PC-9 (cell line): ENCODE data around the gene RXFP1. TPM values are rescaled to one million over a fixed set of nuclear protein-coding genes. Genes with fewer than 3 reads are reported as not detected.

Experiments used
- BruUV-seq: library from RNA; stranded (reverse); fragments of 400-500 nt; replicated peaks from 2 replicates; lab custom pipeline; 2021; lab: Mats Ljungman, UMichigan
- CTCF ChIA-PET: fragments of 300-600 bp; sonication (Branson Sonifier 250); formaldehyde crosslinking; loops from one replicate; lab custom pipeline; 2022; ENCODE audit warnings: antibody characterized with exemption; lab: Charles Lee
- POLR2A ChIA-PET: fragments of 300-600 bp; sonication (Branson Sonifier 250); formaldehyde crosslinking; loops from one replicate; lab custom pipeline; 2022; ENCODE audit warnings: antibody characterized with exemption; ENCODE audit not compliant: unreplicated experiment; lab: Charles Lee
- DNase-seq, 2 experiments: peaks; one replicate each; pipeline versions ENCODE4 v3.0.0 to v3.0.0-alpha.2; 2015 to 2022; ENCODE audit warnings: mixed read lengths in 1 of 2
- H2AFZ ChIP-seq: fragments of 200-600 bp; sonication (generic); 2 replicates; pipeline ENCODE4 v1.8.1; 2017; ENCODE audit warnings: antibody characterized with exemption
- H3F3A ChIP-seq: fragments of 200-600 bp; sonication (generic); 2 replicates; pipeline ENCODE4 v1.8.1; 2017; ENCODE audit warnings: antibody characterized with exemption, mild to moderate bottlenecking, low read depth; ENCODE audit not compliant: insufficient read depth
- H3K27ac ChIP-seq: fragments of 200-600 bp; sonication (generic); 2 replicates; pipeline ENCODE4 v1.6.1; 2016; ENCODE audit warnings: mixed run types
- H3K27me3 ChIP-seq: fragments of 200-600 bp; sonication (generic); 2 replicates; pipeline ENCODE4 v1.6.1; 2016; ENCODE audit warnings: low read depth, mixed run types; ENCODE audit not compliant: insufficient read depth
- H3K36me3 ChIP-seq: fragments of 200-600 bp; sonication (generic); 2 replicates; pipeline ENCODE4 v1.6.1; 2016; ENCODE audit warnings: low read depth, mixed run types
- H3K4me1 ChIP-seq: fragments of 200-600 bp; sonication (generic); replicated peaks from 2 replicates; pipeline ENCODE4 v1.6.1; 2016; ENCODE audit warnings: mixed run types; ENCODE audit not compliant: insufficient read depth
- H3K4me2 ChIP-seq: fragments of 200-600 bp; sonication (generic); 2 replicates; pipeline ENCODE4 v1.6.1; 2017; ENCODE audit warnings: mixed run types
- H3K4me3 ChIP-seq: fragments of 200-600 bp; sonication (generic); 2 replicates; pipeline ENCODE4 v1.6.1; 2016; ENCODE audit warnings: mixed run types
- H3K79me2 ChIP-seq: fragments of 200-600 bp; sonication (generic); 2 replicates; pipeline ENCODE4 v1.6.1; 2017; ENCODE audit warnings: low read depth, mixed run types
- H3K9me2 ChIP-seq: fragments of 200-600 bp; sonication (generic); 2 replicates; pipeline ENCODE4 v1.8.1; 2017; ENCODE audit warnings: mild to moderate bottlenecking; ENCODE audit not compliant: insufficient read depth
- H3K9me3 ChIP-seq: fragments of 200-600 bp; sonication (generic); 2 replicates; pipeline ENCODE4 v1.8.1; 2016; ENCODE audit warnings: low read depth; ENCODE audit not compliant: insufficient read depth
- H4K20me1 ChIP-seq: fragments of 200-600 bp; sonication (generic); 2 replicates; pipeline ENCODE4 v1.8.1; 2017; ENCODE audit not compliant: insufficient read depth
- CTCF ChIP-seq: fragments of 200-600 bp; sonication (generic); conservative IDR thresholded peaks from 2 replicates; pipeline ENCODE4 v1.6.1; 2017; ENCODE audit warnings: mixed run types, antibody characterized with exemption, mild to moderate bottlenecking, moderate library complexity
- EZH2 ChIP-seq: fragments of 200-600 bp; sonication (generic); IDR thresholded peaks from 2 replicates; pipeline ENCODE4 v1.8.0; 2017; ENCODE audit warnings: antibody characterized with exemption, low read depth
- intact Hi-C: fragments of 100-400 bp; cut with micrococcal nuclease; formaldehyde crosslinking; loops from one replicate; pipeline ENCODE4 v1.10.0; 2022; ENCODE audit not compliant: unreplicated experiment
- total RNA-seq: library from RNA; stranded (reverse); gene quantifications from 2 replicates; pipeline ENCODE4 v1.2.3, GENCODE V29; 2021

Gene RXFP1
- total RNA-seq, 1 experiment from 2014 or later, result not detected

- H3K36me3 ChIP-seq, result no peaks in the 10 kb centered on the region
- no peaks in the 10 kb centered on the region for H3K4me1 ChIP-seq
- no peaks in the 10 kb centered on the region for H3K27me3 ChIP-seq
- POLR2A ChIA-PET, result no interaction called here
- no peaks in the 10 kb centered on the region for H3K9me2 ChIP-seq
- H3K79me2 ChIP-seq, result no peaks in the 10 kb centered on the region
- H2AFZ ChIP-seq, result no peak overlapping the region
- DNase-seq, result peak in 1 of 2 experiments; percentile 16
- H3K9me3 ChIP-seq, result no peaks in the 10 kb centered on the region
- intact Hi-C loops, result loop anchor here (1.0 to 10.0 kb wide), 6 partner anchors 130 to 820 kb away; no protein-coding TSS in a partner anchor
- no peaks in the 10 kb centered on the region for H3F3A ChIP-seq
- no peak overlapping the region for H3K4me3 ChIP-seq
- no peak overlapping the region for H3K4me2 ChIP-seq
- CTCF ChIA-PET, result interaction anchor here (0.6 to 0.9 kb wide), 3 partner anchors 347 to 377 kb away, joined by 3 to 7 read pairs (median 3); no protein-coding TSS in a partner anchor
- TF ChIP-seq EZH2 (no peak), CTCF (peak; percentile 79)
- BruUV-seq, result no TSS peak
- no peak overlapping the region for H3K27ac ChIP-seq
- no peaks in the 10 kb centered on the region for H4K20me1 ChIP-seq
These were observed 103.3 kb downstream of the RXFP1 start for GRCh38 chr4:158624889-158625478.

DNA sequence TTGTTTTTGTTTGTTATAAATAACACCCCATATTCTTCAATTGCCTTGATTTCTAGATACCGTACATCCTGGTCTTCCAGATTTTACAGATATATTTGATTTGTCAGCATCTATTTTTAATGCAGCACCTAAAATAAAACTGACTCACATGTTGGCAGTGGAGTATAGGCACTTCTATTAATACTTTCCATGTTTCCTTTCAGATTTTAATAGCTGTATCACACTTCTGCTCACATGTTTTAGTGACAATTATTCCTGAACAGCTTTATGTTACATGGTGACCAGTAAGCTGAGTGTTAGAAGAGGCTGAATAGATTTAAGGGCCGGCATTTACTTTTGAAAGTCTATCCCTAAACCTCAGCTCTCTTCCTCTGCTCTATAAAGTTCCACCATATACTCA, 103.9 kb downstream of the RXFP1 start:
- CTCF ChIA-PET, result interaction anchor here (0.6 to 0.9 kb wide), 2 partner anchors 348 to 367 kb away, joined by 3 read pairs; no protein-coding TSS in a partner anchor
- no peak for DNase-seq

GRCh38 chr4:158630893-158631292, 109.2 kb downstream of the RXFP1 start:
- TF ChIP-seq EZH2 (no peak), CTCF (no peak)
- ChIA-PET POLR2A (no interaction called here), CTCF (no interaction called here)
- intact Hi-C loops, result no loop called here
- H3K9me2 ChIP-seq, result no peaks in the 10 kb centered on the region
- no TSS peak for BruUV-seq
- no peaks in the 10 kb centered on the region for H4K20me1 ChIP-seq
- no peaks in the 10 kb centered on the region for H3K79me2 ChIP-seq
- no peaks in the 10 kb centered on the region for H3K27me3 ChIP-seq
- DNase-seq, result no peak
- no peak overlapping the region for H3K27ac ChIP-seq
- H2AFZ ChIP-seq, result no peak overlapping the region
- no peaks in the 10 kb centered on the region for H3F3A ChIP-seq
- no peaks in the 10 kb centered on the region for H3K36me3 ChIP-seq
- H3K4me3 ChIP-seq, result no peak overlapping the region
- no peaks in the 10 kb centered on the region for H3K9me3 ChIP-seq
- no peaks in the 10 kb centered on the region for H3K4me1 ChIP-seq
- H3K4me2 ChIP-seq, result no peak overlapping the region

More for the DNA sequence above, 103.9 kb downstream of the RXFP1 start:
- no TSS peak for BruUV-seq
- no peaks in the 10 kb centered on the region for H3K9me3 ChIP-seq
- H3K4me1 ChIP-seq, result no peaks in the 10 kb centered on the region
- no peak overlapping the region for H2AFZ ChIP-seq
- no peak overlapping the region for H3K4me3 ChIP-seq
- H4K20me1 ChIP-seq, result no peaks in the 10 kb centered on the region
- intact Hi-C loops, result loop anchor here (1.0 to 10.0 kb wide), 6 partner anchors 131 to 819 kb away; no protein-coding TSS in a partner anchor
- H3K9me2 ChIP-seq, result no peaks in the 10 kb centered on the region
- POLR2A ChIA-PET, result no interaction called here
- H3K27ac ChIP-seq, result no peak overlapping the region
- H3K4me2 ChIP-seq, result no peak overlapping the region
- H3F3A ChIP-seq, result no peaks in the 10 kb centered on the region
- no peak for TF ChIP-seq CTCF
- no peak for TF ChIP-seq EZH2
- H3K36me3 ChIP-seq, result no peaks in the 10 kb centered on the region
- no peaks in the 10 kb centered on the region for H3K79me2 ChIP-seq
- H3K27me3 ChIP-seq, result no peaks in the 10 kb centered on the region
